CD4-positive, alpha-beta T cell (primary cell): Measurements from ENCODE around the gene ITGAX. TPM values are rescaled to one million over a fixed set of nuclear protein-coding genes. Genes with fewer than 3 reads are reported as not detected.
A peak's percentile ranks its signal among the peaks of the same experiment; 100 is the strongest.
"Not testable (repeated sequence)": the region's sequence is repeated elsewhere in the genome, so short reads cannot be mapped to it uniquely, and the experiment has no call there.

ENCODE experiments used
- ATAC-seq: fragments of 200-7000 bp; cut with Tn5 transposase; one replicate; pipeline ENCODE4 v1.10.0; 2022; ENCODE audit warnings: mild to moderate bottlenecking; ENCODE audit not compliant: poor library complexity
- CTCF ChIA-PET: fragments of 350-600 bp; sonication (Branson Sonifier 250); formaldehyde crosslinking; loops from one replicate; lab custom pipeline; 2021; ENCODE audit warnings: antibody characterized with exemption, inconsistent platforms; lab: Charles Lee
- POLR2A ChIA-PET: fragments of 350-600 bp; sonication (Branson Sonifier 250); formaldehyde crosslinking; loops from one replicate; lab custom pipeline; 2021; ENCODE audit warnings: antibody characterized with exemption, inconsistent platforms; lab: Charles Lee
- DNase-seq, 14 experiments: peaks; one replicate each; pipeline ENCODE4 v3.0.0-alpha.2; 2013 to 2020; ENCODE audit warnings: mixed read lengths in 2 of 14
- H3K27ac ChIP-seq, 2 donors: one replicate each; pipeline versions ENCODE4 v1.5.1 to v1.7.0; 2013; ENCODE audit warnings: low read length in 2 of 2, low read depth in 1 of 2, mild to moderate bottlenecking in 1 of 2
- H3K27me3 ChIP-seq, 2 experiments: 1 replicate in 1 of 2; 2 replicates in 1 of 2; pipeline versions ENCODE4 v1.6.1 to v1.7.0; 2013; ENCODE audit warnings: low read length in 2 of 2, control low read depth in 1 of 2, mild to moderate bottlenecking in 1 of 2, moderate library complexity in 1 of 2; ENCODE audit not compliant: insufficient read depth in 2 of 2, control insufficient read depth in 1 of 2
- H3K36me3 ChIP-seq: one replicate; pipeline ENCODE4 v1.6.1; 2013; ENCODE audit warnings: low read length, control low read depth; ENCODE audit not compliant: insufficient read depth
- H3K4me1 ChIP-seq: one replicate; pipeline ENCODE4 v1.6.1; 2013; ENCODE audit warnings: low read length, control low read depth; ENCODE audit not compliant: insufficient read depth
- H3K4me3 ChIP-seq: one replicate; pipeline ENCODE4 v1.5.1; 2013; ENCODE audit warnings: mild to moderate bottlenecking, low read length, moderate library complexity
- H3K9me3 ChIP-seq, 2 experiments: 1 replicate in 1 of 2; 2 replicates in 1 of 2; pipeline versions ENCODE4 v1.6.1 to v1.7.0; 2013; ENCODE audit warnings: low read length in 2 of 2, mild to moderate bottlenecking in 2 of 2, control low read depth in 1 of 2, moderate library complexity in 1 of 2; ENCODE audit not compliant: control insufficient read depth in 1 of 2, insufficient read depth in 1 of 2
- H3K27ac Mint-ChIP-seq: one replicate; pipeline ENCODE4 v1.8.0; 2020; ENCODE audit warnings: mixed read lengths
- H3K27me3 Mint-ChIP-seq: one replicate; pipeline ENCODE4 v1.8.0; 2021; ENCODE audit warnings: mixed read lengths
- H3K36me3 Mint-ChIP-seq: one replicate; pipeline ENCODE4 v1.8.0; 2021; ENCODE audit warnings: low read depth, mixed read lengths
- H3K4me1 Mint-ChIP-seq: one replicate; pipeline ENCODE4 v1.8.0; 2021; ENCODE audit warnings: low read depth, mixed read lengths
- H3K4me3 Mint-ChIP-seq: one replicate; pipeline ENCODE4 v1.8.0; 2020; ENCODE audit warnings: mild to moderate bottlenecking, mixed read lengths
- H3K9me3 Mint-ChIP-seq: one replicate; pipeline ENCODE4 v1.8.0; 2020; ENCODE audit warnings: mixed read lengths
- CTCF ChIP-seq: fragments of 200-600 bp; IDR thresholded peaks from one replicate; pipeline ENCODE4 v1.8.0; 2022; ENCODE audit warnings: antibody characterized with exemption, mild to moderate bottlenecking
- intact Hi-C, 2 experiments: fragments of 100-400 bp; cut with DNase I in 1 of 2; cut with micrococcal nuclease in 1 of 2; formaldehyde crosslinking; loops; one replicate each; pipeline versions ENCODE4 v1.15.1 to v1.9.0; 2023 to 2025; cut with DNase I, micrococcal nuclease
- total RNA-seq, 174 experiments: library from RNA in 2 of 174; stranded (reverse) in 2 of 174; gene quantifications; one replicate each; pipeline ENCODE4 v1.2.3 and lab custom pipeline; 2021 to 2026

ITGAX gene
- total RNA-seq, 2 experiments from 2014 or later: 5.5 to 6.0 TPM

- DNase-seq (no peak), ATAC-seq (no peak)
- intact Hi-C loops: loop anchor here in 1 of 2 experiments (10.0 kb wide), 2 partner anchors 151 to 351 kb away; partner anchors contain the start of genes FUS and HSD3B7
- no peak for TF ChIP-seq CTCF
- Mint-ChIP-seq H3K27me3 (peaks cover 23% of the 10 kb centered on the region), H3K4me3 (no peak overlapping the region), H3K4me1 (peaks cover 26% of the 10 kb centered on the region), H3K9me3 (no peaks in the 10 kb centered on the region), H3K27ac (no peak overlapping the region), H3K36me3 (no peaks in the 10 kb centered on the region)
- Histone ChIP-seq H3K4me3 (no peak overlapping the region), H3K36me3 (no peaks in the 10 kb centered on the region), H3K4me1 (peaks cover 16% of the 10 kb centered on the region), H3K27me3 (peaks cover 0 to 5% of the 10 kb centered on the region in 2 experiments), H3K9me3 (no peaks in the 10 kb centered on the region), H3K27ac (no peak overlapping the region)
- POLR2A ChIA-PET: no interaction called here
- CTCF ChIA-PET: no interaction called here
These were observed 19.5 kb upstream of the ITGAX start for GRCh38 chr16:31335431-31335830.

GRCh38 chr16:31338166-31338685, 16.8 kb upstream of the ITGAX start:
- Mint-ChIP-seq H3K4me3 (peak overlapping the region; percentile 45), H3K27ac (peak overlapping the region; percentile 76)
- not testable (repeated sequence) for H3K4me1 ChIP-seq

GRCh38 chr16:31344712-31345111, 10.3 kb upstream of the ITGAX start:
- H3K4me3 Mint-ChIP-seq: no peak overlapping the region

More at GRCh38 chr16:31338166-31338685, 16.8 kb upstream of the ITGAX start:
- not testable (repeated sequence) for H3K27me3 ChIP-seq, H3K4me3 ChIP-seq, ATAC-seq, H3K9me3 Mint-ChIP-seq, H3K36me3 ChIP-seq, H3K27ac ChIP-seq, H3K9me3 ChIP-seq, H3K27me3 Mint-ChIP-seq, H3K36me3 Mint-ChIP-seq
- intact Hi-C loops: loop anchor here in 1 of 2 experiments (10.0 kb wide), 2 partner anchors 153 to 353 kb away; partner anchors contain the start of genes FUS and HSD3B7
- peak in 7 of 14 experiments; percentile 8 to 38 (median 22) for DNase-seq
- ChIA-PET CTCF (interaction anchor here (1.8 kb wide), 1 partner anchor 44 kb away, joined by 3 read pairs; no protein-coding TSS in a partner anchor), POLR2A (interaction anchor here (1.6 to 1.7 kb wide), 2 partner anchors 158 to 196 kb away, joined by 5 read pairs; partner anchors contain the start of gene FUS)
- H3K4me1 Mint-ChIP-seq: peaks cover 17% of the 10 kb centered on the region

More at GRCh38 chr16:31344712-31345111, 10.3 kb upstream of the ITGAX start:
- Histone ChIP-seq H3K27me3 (no peaks in the 10 kb centered on the region), H3K4me1 (peaks cover 3% of the 10 kb centered on the region), H3K27ac (no peak overlapping the region), H3K9me3 (no peaks in the 10 kb centered on the region), H3K4me3 (no peak overlapping the region), H3K36me3 (no peaks in the 10 kb centered on the region)
- POLR2A ChIA-PET: no interaction called here
- peaks cover 3% of the 10 kb centered on the region for H3K27me3 Mint-ChIP-seq
- H3K9me3 Mint-ChIP-seq: no peaks in the 10 kb centered on the region
- CTCF ChIA-PET: no interaction called here
- H3K4me1 Mint-ChIP-seq: no peaks in the 10 kb centered on the region
- intact Hi-C loops: no loop called here
- H3K27ac Mint-ChIP-seq: no peak overlapping the region
- TF ChIP-seq CTCF: no peak
- DNase-seq: no peak
- no peak for ATAC-seq
- H3K36me3 Mint-ChIP-seq: no peaks in the 10 kb centered on the region
